Stimulated activated CD4-positive, alpha-beta T cell treated with anti-CD3 and anti-CD28 coated beads, TNF-alpha, amount 100 ng/mL, for 4 hours (primary cell): ENCODE measurements around the gene IFI16.
"Not testable (repeated sequence)": the region's sequence is repeated elsewhere in the genome, so short reads cannot be mapped to it uniquely, and the experiment has no call there.

Experiments
- DNase-seq, 3 experiments: peaks; one replicate each; pipeline ENCODE4 v3.0.0-alpha.2; 2020; ENCODE audit warnings: low read depth in 3 of 3

Gene IFI16

GRCh38 chr1:159098596-159098995, 88.9 kb downstream of the IFI16 start:
- no peak for DNase-seq

- no peak for DNase-seq
Observed at GRCh38 chr1:159100589-159100988, 90.9 kb downstream of the IFI16 start.

GRCh38 chr1:159103021-159103420, 93.3 kb downstream of the IFI16 start:
- not testable (repeated sequence) for DNase-seq
